Measurements from ENCODE around the gene TBKBP1. TPM values are rescaled to one million over a fixed set of nuclear protein-coding genes. Genes with fewer than 3 reads are reported as not detected.
A peak's percentile ranks its signal among the peaks of the same experiment; 100 is the strongest.

TBKBP1 gene
- total RNA-seq, 1 experiment from 2014 or later: 33.2 TPM

- Histone ChIP-seq H3K23me2 (ENCODE audit: insufficient read length, low read depth, low read length, poor library complexity, severe bottlenecking) (no peaks in the 10 kb centered on the region), H3K23ac (ENCODE audit: insufficient read length, low read depth, low read length) (no peak overlapping the region), H3K4ac (ENCODE audit: low read depth, low read length) (no peak overlapping the region), H3K27ac (ENCODE audit: insufficient read length, low read depth, low read length) (no peak overlapping the region), H4K20me1 (ENCODE audit: control insufficient read depth, insufficient read depth, insufficient read length) (no peaks in the 10 kb centered on the region), H3K56ac (ENCODE audit: insufficient read length, low read depth, low read length) (no peak overlapping the region), H4K91ac (ENCODE audit: insufficient read length, low read depth, low read length) (no peak overlapping the region), H2BK120ac (ENCODE audit: low read depth, low read length, poor library complexity, severe bottlenecking) (no peak overlapping the region), H3T11ph (ENCODE audit: low read length) (no peak overlapping the region), H3K4me1 (ENCODE audit: insufficient read depth, low read length) (no peaks in the 10 kb centered on the region), H2BK5ac (ENCODE audit: insufficient read length, low read length) (no peak overlapping the region), H3K9ac (ENCODE audit: extremely low read depth, insufficient read length, low read length) (no peak overlapping the region), H3K79me2 (ENCODE audit: insufficient read depth, low read length) (no peaks in the 10 kb centered on the region), H2BK12ac (ENCODE audit: insufficient read length, low read depth, low read length) (no peak overlapping the region), H4K5ac (ENCODE audit: insufficient read length, low read depth, low read length) (no peak overlapping the region), H4K8ac (replicated peaks; ENCODE audit: insufficient read length, low read depth, low read length) (no peak overlapping the region), H3K4me2 (ENCODE audit: insufficient read depth, insufficient read length, low read length) (no peak overlapping the region), H3K18ac (ENCODE audit: insufficient read length, low read depth, low read length) (no peak overlapping the region), H2AFZ (ENCODE audit: low read length) (no peak overlapping the region), H3K14ac (ENCODE audit: insufficient read depth, low read length) (no peak overlapping the region), H2BK15ac (ENCODE audit: low read depth, low read length) (no peak overlapping the region), H3K79me1 (ENCODE audit: insufficient read depth, low read depth, low read length, poor library complexity, severe bottlenecking) (no peaks in the 10 kb centered on the region), H3K9me3 (ENCODE audit: control insufficient read depth, low read depth, low read length) (no peaks in the 10 kb centered on the region), H3K27me3 (ENCODE audit: insufficient read depth, low read length) (peaks cover 6% of the 10 kb centered on the region; the same call in 1 of the 2 replicates), H2BK20ac (ENCODE audit: low read depth, low read length, poor library complexity, severe bottlenecking) (no peak overlapping the region), H2AK5ac (ENCODE audit: insufficient read length, low read length) (no peak overlapping the region)
- DNase-seq: no peak
- Mint-ChIP-seq H3K4me1 (peaks cover 7 to 20% of the 10 kb centered on the region in 2 experiments), H3K36me3 (ENCODE audit: insufficient read depth in 1 of 3, low read depth in 3 of 3) (no peaks in the 10 kb centered on the region; a peak in 1 of 7 replicates), H3K27ac (peak overlapping the region in 2 of 3 experiments; percentile 65 to 66; a peak in 2 of 7 replicates), H3K9me3 (no peaks in the 10 kb centered on the region), H3K27me3 (ENCODE audit: low read depth) (peaks cover 63% of the 10 kb centered on the region), H3K4me3 (no peak overlapping the region)
- no peak for TF ChIP-seq CTCF (conservative IDR thresholded peaks at IDR 0.05)
- WGBS (ENCODE audit: extremely low coverage, insufficient read length, low lambda C conversion rate): no CpG with 5 or more reads among the region's 9 CpGs
Measured at GRCh38 chr17:47727704-47728036, 33.7 kb downstream of the TBKBP1 start.

All from H9 (cell line).